Activated CD8-positive, alpha-beta memory T cell treated with anti-CD3 and anti-CD28 coated beads for 36 hours (primary cell): ENCODE results near the gene DENND2C. TPM values are rescaled to one million over a fixed set of nuclear protein-coding genes. Genes with fewer than 3 reads are reported as not detected.

ENCODE experiments used
- CTCF ChIA-PET: fragments of 350-600 bp; sonication (Branson Sonifier 250); formaldehyde crosslinking; loops from one replicate; lab custom pipeline; 2021; ENCODE audit warnings: antibody characterized with exemption; lab: Charles Lee
- POLR2A ChIA-PET: fragments of 350-600 bp; sonication (Branson Sonifier 250); formaldehyde crosslinking; loops from one replicate; lab custom pipeline; 2021; ENCODE audit warnings: antibody characterized with exemption; lab: Charles Lee
- total RNA-seq, 2 experiments: library from RNA; stranded (reverse); gene quantifications; one replicate each; pipeline ENCODE4 v1.2.3, GENCODE V29; 2021

Gene DENND2C
- under 1 TPM; 0.42 to 0.55 TPM for total RNA-seq

- ChIA-PET POLR2A (interaction anchor here (0.6 kb wide), 1 partner anchor 220 kb away, joined by 3 read pairs; no protein-coding TSS in a partner anchor), CTCF (no interaction called here)
These were observed at the start of gene DENND2C for GRCh38 chr1:114669562-114670082. TSS of gene DENND2C (minus strand) at chr1:114670049. CDS start at chr1:114625984, 44,065 bp downstream.

- CTCF ChIA-PET, result no interaction called here
- POLR2A ChIA-PET, result no interaction called here
These were observed 49.6 kb upstream of the DENND2C start for GRCh38 chr1:114719424-114719787.

GRCh38 chr1:114718661-114719423 lies 49.0 kb upstream of the DENND2C start:
- POLR2A ChIA-PET, result no interaction called here
- CTCF ChIA-PET, result no interaction called here

- ChIA-PET POLR2A (interaction anchor here (0.7 to 1.3 kb wide), 4 partner anchors 10 to 205 kb away, joined by 3 to 7 read pairs (median 3); partner anchors contain the start of genes SIKE1 and TRIM33), CTCF (no interaction called here)
These were observed 46.7 kb upstream of the DENND2C start, which contains the start of gene NRAS for GRCh38 chr1:114716304-114717170. TSS of gene NRAS (minus strand) at chr1:114716771. CDS start at chr1:114716160, 611 bp downstream.

GRCh38 chr1:114715952-114716303 lies 46.1 kb upstream of the DENND2C start:
- ChIA-PET CTCF (no interaction called here), POLR2A (interaction anchor here (0.7 to 1.3 kb wide), 3 partner anchors 9 to 204 kb away, joined by 3 to 7 read pairs (median 3); partner anchors contain the start of genes SIKE1 and TRIM33)

- POLR2A ChIA-PET, result no interaction called here
These were observed 43.1 kb upstream of the DENND2C start for GRCh38 chr1:114712977-114713376.

GRCh38 chr1:114710360-114710759 lies 40.5 kb upstream of the DENND2C start:
- POLR2A ChIA-PET, result no interaction called here
- CTCF ChIA-PET, result no interaction called here

More at GRCh38 chr1:114712977-114713376, 43.1 kb upstream of the DENND2C start:
- CTCF ChIA-PET, result no interaction called here

- CTCF ChIA-PET, result interaction anchor here (0.6 kb wide), 1 partner anchor 1777 kb away, joined by 4 read pairs; no protein-coding TSS in a partner anchor
- POLR2A ChIA-PET, result no interaction called here
These were observed 37.8 kb upstream of the DENND2C start for GRCh38 chr1:114707604-114708003.

- CTCF ChIA-PET, result no interaction called here
- POLR2A ChIA-PET, result no interaction called here
These were observed 33.4 kb upstream of the DENND2C start for GRCh38 chr1:114703242-114703641.

- POLR2A ChIA-PET, result no interaction called here
- CTCF ChIA-PET, result no interaction called here
These were observed 32.9 kb upstream of the DENND2C start for GRCh38 chr1:114702737-114703136.

GRCh38 chr1:114701931-114702330 lies 32.1 kb upstream of the DENND2C start:
- ChIA-PET CTCF (no interaction called here), POLR2A (no interaction called here)

GRCh38 chr1:114700036-114700600 lies 30.3 kb upstream of the DENND2C start:
- CTCF ChIA-PET, result no interaction called here
- POLR2A ChIA-PET, result interaction anchor here (0.6 kb wide), 1 partner anchor 51 kb away, joined by 3 read pairs; no protein-coding TSS in a partner anchor

- CTCF ChIA-PET, result no interaction called here
- POLR2A ChIA-PET, result no interaction called here
These were observed 27.0 kb upstream of the DENND2C start for GRCh38 chr1:114696810-114697209.

- ChIA-PET CTCF (no interaction called here), POLR2A (no interaction called here)
These were observed 25.7 kb upstream of the DENND2C start, which contains the start of gene AMPD1 for GRCh38 chr1:114695430-114696058. TSS of gene AMPD1 (minus strand) at chr1:114695546. CDS start at chr1:114695471, 75 bp downstream.

- POLR2A ChIA-PET, result no interaction called here
- CTCF ChIA-PET, result no interaction called here
These were observed 24.9 kb upstream of the DENND2C start for GRCh38 chr1:114694540-114695310.

- ChIA-PET POLR2A (no interaction called here), CTCF (no interaction called here)
These were observed 23.1 kb upstream of the DENND2C start for GRCh38 chr1:114692947-114693346.

GRCh38 chr1:114691061-114691460 lies 21.2 kb upstream of the DENND2C start:
- ChIA-PET POLR2A (no interaction called here), CTCF (no interaction called here)

- POLR2A ChIA-PET, result no interaction called here
- CTCF ChIA-PET, result no interaction called here
These were observed 20.3 kb upstream of the DENND2C start for GRCh38 chr1:114690148-114690547.
